Measurements from ENCODE around the gene LIPM. TPM values are rescaled to one million over a fixed set of nuclear protein-coding genes. Genes with fewer than 3 reads are reported as not detected.

LIPM gene
- polyA plus RNA-seq, 3 donors = 0.11 TPM; not detected in 2

Other genes with a start within 250 kb of the LIPM start
- 10 to 100 TPM; 16.5 to 17.6 (median 17.5) TPM for gene RNLS, start 219.4 kb upstream of the LIPM start, polyA plus RNA-seq (ENCODE audit: insufficient read length in 3 of 3)
- gene LIPJ, start 216.0 kb upstream of the LIPM start, polyA plus RNA-seq (ENCODE audit: insufficient read length in 3 of 3) = under 1 TPM; 0.10 to 0.53 (median 0.10) TPM
- gene LIPF, start 138.3 kb upstream of the LIPM start, polyA plus RNA-seq (ENCODE audit: insufficient read length in 3 of 3) = under 1 TPM; 0.14 to 0.24 (median 0.18) TPM
- not detected for gene LIPK, start 96.5 kb upstream of the LIPM start, polyA plus RNA-seq (ENCODE audit: insufficient read length in 3 of 3)
- gene LIPN, start 42.7 kb upstream of the LIPM start, polyA plus RNA-seq (ENCODE audit: insufficient read length in 3 of 3) = not detected
- gene ANKRD22, start 49.1 kb downstream of the LIPM start, polyA plus RNA-seq (ENCODE audit: insufficient read length in 3 of 3) = under 1 TPM in 2 of 3 donors, not detected in 1; 0.37 to 0.54 TPM
- 1 to 10 TPM; 1.7 to 2.0 (median 1.9) TPM for gene STAMBPL1, start 77.5 kb downstream of the LIPM start, polyA plus RNA-seq (ENCODE audit: insufficient read length in 3 of 3)
- gene ACTA2, start 150.0 kb downstream of the LIPM start, polyA plus RNA-seq (ENCODE audit: insufficient read length in 3 of 3) = 100 to 1,000 TPM; 174 to 195 (median 189) TPM
- 10 to 100 TPM; 12.4 to 12.9 (median 12.5) TPM for gene FAS, start 188.1 kb downstream of the LIPM start, polyA plus RNA-seq (ENCODE audit: insufficient read length in 3 of 3)